H9 (cell line): Measurements from ENCODE around the gene SMS. TPM values are rescaled to one million over a fixed set of nuclear protein-coding genes. Genes with fewer than 3 reads are reported as not detected.

Source experiments
- DNase-seq: peaks from one replicate; pipeline ENCODE4 v3.0.0-alpha.2; 2017
- H2AFZ ChIP-seq: one replicate; pipeline ENCODE4 v1.6.1; 2013; ENCODE audit warnings: mild to moderate bottlenecking, low read length, control low read depth, moderate library complexity
- H2AK5ac ChIP-seq: 2 replicates; pipeline ENCODE4 v1.6.1; 2013; ENCODE audit warnings: low read length, control low read depth, mixed read lengths; ENCODE audit not compliant: insufficient read length
- H2BK120ac ChIP-seq: one replicate; pipeline ENCODE4 v1.6.1; 2013; ENCODE audit warnings: low read depth, mild to moderate bottlenecking, low read length, control low read depth, inconsistent platforms; ENCODE audit not compliant: poor library complexity, severe bottlenecking
- H2BK12ac ChIP-seq: 2 replicates; pipeline ENCODE4 v1.6.1; 2013; ENCODE audit warnings: low read length, control low read depth, mixed read lengths, low read depth; ENCODE audit not compliant: insufficient read length
- H2BK15ac ChIP-seq: 2 replicates; pipeline ENCODE4 v1.6.1; 2013; ENCODE audit warnings: low read depth, low read length, control low read depth
- H2BK20ac ChIP-seq: one replicate; pipeline ENCODE4 v1.6.1; 2013; ENCODE audit warnings: low read depth, mild to moderate bottlenecking, low read length, control low read depth, inconsistent platforms; ENCODE audit not compliant: poor library complexity, severe bottlenecking
- H2BK5ac ChIP-seq: 2 replicates; pipeline ENCODE4 v1.6.1; 2013; ENCODE audit warnings: low read length, control low read depth, mixed read lengths; ENCODE audit not compliant: insufficient read length
- H3K14ac ChIP-seq: 2 replicates; pipeline ENCODE4 v1.6.1; 2013; ENCODE audit warnings: low read length, control low read depth; ENCODE audit not compliant: insufficient read depth
- H3K18ac ChIP-seq: 2 replicates; pipeline ENCODE4 v1.6.1; 2013; ENCODE audit warnings: low read depth, mild to moderate bottlenecking, mixed read lengths, low read length, control low read depth; ENCODE audit not compliant: insufficient read length
- H3K23ac ChIP-seq: 2 replicates; pipeline ENCODE4 v1.6.1; 2013; ENCODE audit warnings: low read length, control low read depth, mixed read lengths, low read depth; ENCODE audit not compliant: insufficient read length
- H3K23me2 ChIP-seq: 2 replicates; pipeline ENCODE4 v1.6.1; 2013; ENCODE audit warnings: low read depth, mild to moderate bottlenecking, mixed read lengths, low read length, control low read depth; ENCODE audit not compliant: insufficient read length, poor library complexity, severe bottlenecking
- H3K27ac ChIP-seq: 2 replicates; pipeline ENCODE4 v1.5.1; 2013; ENCODE audit warnings: low read length, control low read depth, mixed read lengths, low read depth; ENCODE audit not compliant: insufficient read length
- H3K27me3 ChIP-seq: 2 replicates; pipeline ENCODE4 v1.6.1; 2013; ENCODE audit warnings: low read length, control low read depth, inconsistent platforms; ENCODE audit not compliant: insufficient read depth
- H3K4ac ChIP-seq: 2 replicates; pipeline ENCODE4 v1.6.1; 2013; ENCODE audit warnings: low read depth, mild to moderate bottlenecking, control low read depth, inconsistent platforms, low read length, moderate library complexity
- H3K4me1 ChIP-seq: 2 replicates; pipeline ENCODE4 v1.6.1; 2013; ENCODE audit warnings: low read length, control low read depth, inconsistent platforms; ENCODE audit not compliant: insufficient read depth
- H3K4me2 ChIP-seq: 2 replicates; pipeline ENCODE4 v1.6.1; 2013; ENCODE audit warnings: low read length, control low read depth, mixed read lengths; ENCODE audit not compliant: insufficient read length, insufficient read depth
- H3K56ac ChIP-seq: 2 replicates; pipeline ENCODE4 v1.6.1; 2013; ENCODE audit warnings: low read depth, mild to moderate bottlenecking, mixed read lengths, low read length, control low read depth; ENCODE audit not compliant: insufficient read length
- H3K79me1 ChIP-seq: 2 replicates; pipeline ENCODE4 v1.6.1; 2013; ENCODE audit warnings: low read depth, mild to moderate bottlenecking, moderate library complexity, low read length, control low read depth, inconsistent platforms; ENCODE audit not compliant: insufficient read depth, poor library complexity, severe bottlenecking
- H3K79me2 ChIP-seq: 2 replicates; pipeline ENCODE4 v1.6.1; 2013; ENCODE audit warnings: low read length, control low read depth, inconsistent platforms; ENCODE audit not compliant: insufficient read depth
- H3K9ac ChIP-seq: 2 replicates; pipeline ENCODE4 v1.6.1; 2013; ENCODE audit warnings: low read length, control low read depth, mixed read lengths; ENCODE audit not compliant: insufficient read length; ENCODE audit errors: extremely low read depth
- H3K9me3 ChIP-seq: one replicate; pipeline ENCODE4 v1.6.1; 2013; ENCODE audit warnings: low read depth, low read length, inconsistent platforms; ENCODE audit not compliant: control insufficient read depth
- H3T11ph ChIP-seq: one replicate; pipeline ENCODE4 v1.6.1; 2013; ENCODE audit warnings: mild to moderate bottlenecking, low read length, control low read depth, inconsistent platforms
- H4K20me1 ChIP-seq: one replicate; pipeline ENCODE4 v1.6.1; 2013; ENCODE audit not compliant: control insufficient read depth, insufficient read length, insufficient read depth
- H4K5ac ChIP-seq: 2 replicates; pipeline ENCODE4 v1.6.1; 2013; ENCODE audit warnings: low read depth, mild to moderate bottlenecking, mixed read lengths, low read length, control low read depth; ENCODE audit not compliant: insufficient read length
- H4K8ac ChIP-seq: replicated peaks from 2 replicates; pipeline ENCODE4 v1.6.1; 2013; ENCODE audit warnings: low read length, control low read depth, mixed read lengths, low read depth; ENCODE audit not compliant: insufficient read length
- H4K91ac ChIP-seq: 2 replicates; pipeline ENCODE4 v1.6.1; 2013; ENCODE audit warnings: low read depth, mild to moderate bottlenecking, moderate library complexity, mixed read lengths, low read length, control low read depth; ENCODE audit not compliant: insufficient read length
- H3K27ac Mint-ChIP-seq, 3 experiments: 2 replicates in 2 of 3; 3 replicates in 1 of 3; pipeline ENCODE4 v1.8.0; 2020 to 2021; ENCODE audit warnings: mixed read lengths in 3 of 3, mild to moderate bottlenecking in 1 of 3, moderate library complexity in 1 of 3
- H3K27me3 Mint-ChIP-seq: 2 replicates; pipeline ENCODE4 v1.8.0; 2021; ENCODE audit warnings: low read depth, mild to moderate bottlenecking, moderate library complexity, mixed read lengths
- H3K36me3 Mint-ChIP-seq, 3 experiments: 2 replicates in 2 of 3; 3 replicates in 1 of 3; pipeline ENCODE4 v1.8.0; 2020 to 2021; ENCODE audit warnings: low read depth in 3 of 3, mixed read lengths in 3 of 3; ENCODE audit not compliant: insufficient read depth in 1 of 3
- H3K4me1 Mint-ChIP-seq, 2 experiments: 2 replicates each; pipeline ENCODE4 v1.8.0; 2020; ENCODE audit warnings: mixed read lengths in 2 of 2
- H3K4me3 Mint-ChIP-seq, 2 experiments: 2 replicates in 1 of 2; 3 replicates in 1 of 2; pipeline ENCODE4 v1.8.0; 2020 to 2021; ENCODE audit warnings: mild to moderate bottlenecking in 2 of 2, mixed read lengths in 2 of 2, moderate library complexity in 1 of 2
- H3K9me3 Mint-ChIP-seq, 2 experiments: 2 replicates in 1 of 2; 3 replicates in 1 of 2; pipeline ENCODE4 v1.8.0; 2020; ENCODE audit warnings: mild to moderate bottlenecking in 2 of 2, mixed read lengths in 2 of 2, moderate library complexity in 1 of 2
- WGBS: extraction: QIAGEN DNeasy Blood & Tissue Kit; methylation state at CpG from one replicate; pipeline ENCODE4 v1.1.7; 2013; ENCODE audit warnings: missing lambda C conversion rate, low lambda C conversion rate, mixed read lengths; ENCODE audit not compliant: insufficient read length; ENCODE audit errors: extremely low coverage; 5-methylcytosine and 5-hydroxymethylcytosine counted together
- total RNA-seq: library from RNA; stranded (reverse); gene quantifications from 2 replicates; pipeline ENCODE4 v1.2.1, GENCODE V29; 2021
- TF ChIP-seq, protein P1 (sequence below): fragments of 200-600 bp; sonication (generic); conservative IDR thresholded peaks from 3 replicates; pipeline ENCODE4 v1.8.0; 2021; ENCODE audit warnings: antibody characterized with exemption, mild to moderate bottlenecking

The SMS gene
- total RNA-seq, 1 experiment from 2014 or later, result 415 TPM

DNA sequence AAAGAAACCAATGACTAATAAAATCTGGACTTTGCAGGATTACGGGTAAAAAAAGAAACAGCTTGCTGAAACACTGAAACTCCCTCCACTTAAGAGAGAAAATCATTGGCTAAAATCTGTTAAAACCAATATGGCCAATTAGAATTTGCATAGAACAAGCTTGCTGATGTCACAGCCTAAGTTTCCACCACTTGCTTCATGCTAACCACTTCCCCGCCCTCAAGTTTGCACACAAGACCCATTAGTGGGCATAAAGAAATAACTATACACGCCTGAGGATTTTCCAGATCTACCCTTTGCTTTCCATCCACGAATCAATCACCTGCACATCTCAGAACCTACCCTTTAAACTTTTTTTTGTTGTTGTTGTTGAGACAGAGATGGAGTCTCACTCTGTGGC is 48.9 kb downstream of the SMS start:
- WGBS, result no CpG with 5 or more reads among the region's 4 CpGs
- Histone ChIP-seq H2BK12ac (no peak overlapping the region), H4K20me1 (no peaks in the 10 kb centered on the region), H2AK5ac (no peak overlapping the region), H3K27ac (no peak overlapping the region), H3K9ac (no peak overlapping the region), H3K4ac (no peak overlapping the region), H4K91ac (no peak overlapping the region), H3K27me3 (no peaks in the 10 kb centered on the region), H3K4me2 (no peak overlapping the region), H3K23me2 (no peaks in the 10 kb centered on the region), H2BK20ac (no peak overlapping the region), H3K23ac (no peak overlapping the region), H2BK15ac (no peak overlapping the region), H2BK120ac (no peak overlapping the region), H3K14ac (no peak overlapping the region), H2AFZ (no peak overlapping the region), H4K8ac (no peak overlapping the region), H3K56ac (no peak overlapping the region), H3K79me1 (no peaks in the 10 kb centered on the region), H4K5ac (no peak overlapping the region), H3K4me1 (no peaks in the 10 kb centered on the region; the same call in 1 of the 2 replicates), H3K79me2 (no peaks in the 10 kb centered on the region; the same call in 1 of the 2 replicates), H3K9me3 (no peaks in the 10 kb centered on the region), H2BK5ac (no peak overlapping the region), H3T11ph (no peak overlapping the region), H3K18ac (no peak overlapping the region)
- H3K4me3 Mint-ChIP-seq, result no peak overlapping the region
- H3K4me1 Mint-ChIP-seq, result peaks cover 21 to 26% of the 10 kb centered on the region in 2 experiments
- H3K27me3 Mint-ChIP-seq, result no peaks in the 10 kb centered on the region
- 0 out of 7 replicates have a peak overlapping the region, but pooled peaks of 1 of the 3 experiments have one; percentile 39 for H3K27ac Mint-ChIP-seq
- TF ChIP-seq, protein P1, sequence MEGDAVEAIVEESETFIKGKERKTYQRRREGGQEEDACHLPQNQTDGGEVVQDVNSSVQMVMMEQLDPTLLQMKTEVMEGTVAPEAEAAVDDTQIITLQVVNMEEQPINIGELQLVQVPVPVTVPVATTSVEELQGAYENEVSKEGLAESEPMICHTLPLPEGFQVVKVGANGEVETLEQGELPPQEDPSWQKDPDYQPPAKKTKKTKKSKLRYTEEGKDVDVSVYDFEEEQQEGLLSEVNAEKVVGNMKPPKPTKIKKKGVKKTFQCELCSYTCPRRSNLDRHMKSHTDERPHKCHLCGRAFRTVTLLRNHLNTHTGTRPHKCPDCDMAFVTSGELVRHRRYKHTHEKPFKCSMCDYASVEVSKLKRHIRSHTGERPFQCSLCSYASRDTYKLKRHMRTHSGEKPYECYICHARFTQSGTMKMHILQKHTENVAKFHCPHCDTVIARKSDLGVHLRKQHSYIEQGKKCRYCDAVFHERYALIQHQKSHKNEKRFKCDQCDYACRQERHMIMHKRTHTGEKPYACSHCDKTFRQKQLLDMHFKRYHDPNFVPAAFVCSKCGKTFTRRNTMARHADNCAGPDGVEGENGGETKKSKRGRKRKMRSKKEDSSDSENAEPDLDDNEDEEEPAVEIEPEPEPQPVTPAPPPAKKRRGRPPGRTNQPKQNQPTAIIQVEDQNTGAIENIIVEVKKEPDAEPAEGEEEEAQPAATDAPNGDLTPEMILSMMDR, result no peak
- peaks cover 48 to 92% (median 84%) of the 10 kb centered on the region in 3 experiments; a peak in 6 of 7 replicates for H3K36me3 Mint-ChIP-seq
- peaks cover 0 to 31% of the 10 kb centered on the region in 2 experiments; a peak in 3 of 5 replicates for H3K9me3 Mint-ChIP-seq
- DNase-seq, result no peak
